OCI-LY1 (cell line): ENCODE results near the gene DNAJC3.

ENCODE experiments used
- H2AFZ ChIP-seq: fragments of 200-600 bp; sonication (generic), shearing (Covaris generic); 2 replicates; pipeline ENCODE4 v1.6.0; 2014; ENCODE audit warnings: antibody characterized with exemption, mild to moderate bottlenecking, low read length
- H3F3A ChIP-seq: fragments of 200-600 bp; sonication (generic), shearing (Covaris generic); 2 replicates; pipeline ENCODE4 v1.6.0; 2014; ENCODE audit warnings: mild to moderate bottlenecking, antibody characterized with exemption, low read length, moderate library complexity; ENCODE audit not compliant: insufficient read depth
- H3K27ac ChIP-seq: fragments of 200-600 bp; sonication (generic); 2 replicates; pipeline ENCODE4 v1.5.1; 2014; ENCODE audit warnings: low read length, mixed run types, mild to moderate bottlenecking, low read depth; ENCODE audit not compliant: poor library complexity, severe bottlenecking
- H3K27me3 ChIP-seq: fragments of 200-600 bp; sonication (generic); 2 replicates; pipeline ENCODE4 v1.6.0; 2014; ENCODE audit warnings: antibody characterized with exemption, mild to moderate bottlenecking, low read length, moderate library complexity; ENCODE audit not compliant: insufficient read depth
- H3K36me3 ChIP-seq: fragments of 200-600 bp; sonication (generic); 2 replicates; pipeline ENCODE4 v1.6.1; 2014; ENCODE audit warnings: mild to moderate bottlenecking, antibody characterized with exemption, low read length, moderate library complexity, mixed read lengths; ENCODE audit not compliant: insufficient read depth
- H3K4me1 ChIP-seq: fragments of 200-600 bp; sonication (generic); 2 replicates; pipeline ENCODE4 v1.5.1; 2014; ENCODE audit warnings: mild to moderate bottlenecking, low read length, moderate library complexity; ENCODE audit not compliant: insufficient read depth, severe bottlenecking
- H3K4me2 ChIP-seq: fragments of 200-600 bp; sonication (generic), shearing (Covaris generic); 2 replicates; pipeline ENCODE4 v1.6.1; 2014; ENCODE audit warnings: low read length
- H3K4me3 ChIP-seq: fragments of 200-600 bp; sonication (generic); 2 replicates; pipeline ENCODE4 v1.5.1; 2014; ENCODE audit warnings: low read length, low read depth, mild to moderate bottlenecking, mixed read lengths; ENCODE audit not compliant: poor library complexity, severe bottlenecking
- H3K79me2 ChIP-seq: fragments of 200-600 bp; shearing (Covaris generic); 2 replicates; pipeline ENCODE4 v1.6.1; 2016; ENCODE audit warnings: mixed run types, low read length, mixed read lengths; ENCODE audit not compliant: insufficient read depth
- H3K9ac ChIP-seq: fragments of 200-600 bp; sonication (generic), shearing (Covaris generic); 2 replicates; pipeline ENCODE4 v1.6.1; 2014; ENCODE audit warnings: mild to moderate bottlenecking, low read length, mixed read lengths
- H3K9me2 ChIP-seq: fragments of 200-600 bp; sonication (generic), shearing (Covaris generic); 2 replicates; pipeline ENCODE4 v1.6.1; 2014; ENCODE audit warnings: low read depth, mild to moderate bottlenecking, low read length, mixed read lengths
- H3K9me3 ChIP-seq: fragments of 200-600 bp; shearing (Covaris generic); 2 replicates; pipeline ENCODE4 v1.6.1; 2014; ENCODE audit warnings: low read length, mixed read lengths
- H4K20me1 ChIP-seq: fragments of 200-600 bp; sonication (generic), shearing (Covaris generic); 2 replicates; pipeline ENCODE4 v1.6.0; 2016; ENCODE audit warnings: mild to moderate bottlenecking, low read length; ENCODE audit not compliant: insufficient read depth
- EZH2 ChIP-seq: fragments of 200-600 bp; sonication (generic), shearing (Covaris generic); IDR thresholded peaks from 2 replicates; pipeline ENCODE4 v1.8.0; 2017; ENCODE audit warnings: borderline replicate concordance, mixed run types, mild to moderate bottlenecking, antibody characterized with exemption, low read length, moderate library complexity, mixed read lengths
- TF ChIP-seq, protein P1 (sequence below): fragments of 200-600 bp; sonication (generic), shearing (Covaris generic); IDR thresholded peaks from 2 replicates; pipeline ENCODE4 v1.5.1; 2017; ENCODE audit warnings: mild to moderate bottlenecking, antibody characterized with exemption, low read length, moderate library complexity, mixed read lengths

DNAJC3 gene

GRCh38 chr13:95677564-95678266 lies 776 bp downstream of the DNAJC3 start:
- peaks cover 10% of the 10 kb centered on the region for H3K9me3 ChIP-seq
- H3K9ac ChIP-seq = peak overlapping the region; percentile 84
- no peaks in the 10 kb centered on the region for H3F3A ChIP-seq
- no peaks in the 10 kb centered on the region for H4K20me1 ChIP-seq
- TF ChIP-seq EZH2 = no peak
- TF ChIP-seq, protein P1, sequence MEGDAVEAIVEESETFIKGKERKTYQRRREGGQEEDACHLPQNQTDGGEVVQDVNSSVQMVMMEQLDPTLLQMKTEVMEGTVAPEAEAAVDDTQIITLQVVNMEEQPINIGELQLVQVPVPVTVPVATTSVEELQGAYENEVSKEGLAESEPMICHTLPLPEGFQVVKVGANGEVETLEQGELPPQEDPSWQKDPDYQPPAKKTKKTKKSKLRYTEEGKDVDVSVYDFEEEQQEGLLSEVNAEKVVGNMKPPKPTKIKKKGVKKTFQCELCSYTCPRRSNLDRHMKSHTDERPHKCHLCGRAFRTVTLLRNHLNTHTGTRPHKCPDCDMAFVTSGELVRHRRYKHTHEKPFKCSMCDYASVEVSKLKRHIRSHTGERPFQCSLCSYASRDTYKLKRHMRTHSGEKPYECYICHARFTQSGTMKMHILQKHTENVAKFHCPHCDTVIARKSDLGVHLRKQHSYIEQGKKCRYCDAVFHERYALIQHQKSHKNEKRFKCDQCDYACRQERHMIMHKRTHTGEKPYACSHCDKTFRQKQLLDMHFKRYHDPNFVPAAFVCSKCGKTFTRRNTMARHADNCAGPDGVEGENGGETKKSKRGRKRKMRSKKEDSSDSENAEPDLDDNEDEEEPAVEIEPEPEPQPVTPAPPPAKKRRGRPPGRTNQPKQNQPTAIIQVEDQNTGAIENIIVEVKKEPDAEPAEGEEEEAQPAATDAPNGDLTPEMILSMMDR = no peak
- peak overlapping the region; percentile 75 for H3K4me3 ChIP-seq
- H3K9me2 ChIP-seq = no peaks in the 10 kb centered on the region
- H2AFZ ChIP-seq = no peak overlapping the region
- peaks cover 40% of the 10 kb centered on the region for H3K4me1 ChIP-seq
- peak overlapping the region; percentile 83 for H3K4me2 ChIP-seq
- H3K27ac ChIP-seq = peak overlapping the region; percentile 13
- H3K79me2 ChIP-seq = peaks cover 54% of the 10 kb centered on the region
- peaks cover 23% of the 10 kb centered on the region for H3K36me3 ChIP-seq
- no peaks in the 10 kb centered on the region for H3K27me3 ChIP-seq

DNA sequence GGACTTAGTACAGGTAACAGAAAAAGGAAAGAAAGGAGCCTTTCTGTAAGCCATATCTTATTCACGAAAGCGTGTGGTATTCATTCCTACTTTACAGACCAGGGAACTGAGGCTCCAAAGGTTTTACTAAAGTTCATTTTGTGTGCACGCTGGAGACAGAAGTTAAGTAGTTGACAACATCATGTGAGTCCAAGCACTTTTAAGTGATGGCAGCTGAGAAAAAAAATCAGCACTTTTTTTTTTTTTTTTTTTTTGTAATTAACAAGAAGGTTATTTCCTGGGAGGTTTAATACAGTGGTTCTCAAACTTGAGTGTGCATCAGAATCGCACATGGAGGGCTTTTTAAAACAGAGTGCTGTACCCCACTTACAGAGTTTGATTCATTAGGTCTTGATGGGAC lies 2.0 kb downstream of the DNAJC3 start:
- Histone ChIP-seq H3K4me2 (peak overlapping the region; percentile 83), H3K4me1 (peaks cover 40% of the 10 kb centered on the region), H3F3A (no peaks in the 10 kb centered on the region), H3K9me2 (no peaks in the 10 kb centered on the region), H3K9ac (peak overlapping the region; percentile 84), H3K79me2 (peaks cover 63% of the 10 kb centered on the region), H4K20me1 (no peaks in the 10 kb centered on the region), H3K9me3 (no peaks in the 10 kb centered on the region; the same call in 1 of the 2 replicates), H3K27me3 (no peaks in the 10 kb centered on the region), H3K27ac (peak overlapping the region; percentile 6), H2AFZ (no peak overlapping the region), H3K36me3 (peaks cover 16% of the 10 kb centered on the region), H3K4me3 (peak overlapping the region; percentile 75)
- TF ChIP-seq, protein P1 = no peak
- no peak for TF ChIP-seq EZH2

DNA sequence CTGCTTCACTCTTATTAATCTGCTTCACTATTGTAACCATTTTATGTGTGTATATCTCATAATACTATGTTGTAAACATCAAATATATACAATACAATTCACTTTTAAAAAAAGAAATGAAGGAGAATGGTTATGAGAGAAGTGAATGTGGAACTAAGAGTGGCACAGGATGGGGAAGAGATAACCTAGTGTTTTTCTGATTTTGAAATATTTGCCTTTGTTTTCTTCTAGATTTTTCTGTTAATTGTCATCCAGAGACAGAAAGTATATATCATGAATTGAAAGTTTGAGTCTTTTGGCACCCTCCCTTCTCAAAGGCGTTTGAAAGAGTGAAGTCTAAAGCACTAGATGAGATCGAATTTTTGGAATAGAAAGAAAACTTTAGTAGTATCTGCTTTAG lies 2.8 kb downstream of the DNAJC3 start:
- Histone ChIP-seq H3K9ac (no peak overlapping the region; the same call in 1 of the 2 replicates), H3K9me2 (no peaks in the 10 kb centered on the region), H3K79me2 (peaks cover 69% of the 10 kb centered on the region), H3K4me3 (peak overlapping the region; percentile 75), H4K20me1 (no peaks in the 10 kb centered on the region), H3F3A (no peaks in the 10 kb centered on the region), H3K36me3 (peaks cover 22% of the 10 kb centered on the region), H3K4me2 (peak overlapping the region; percentile 83), H3K4me1 (peaks cover 39% of the 10 kb centered on the region), H3K9me3 (peaks cover 2% of the 10 kb centered on the region; the same call in 1 of the 2 replicates), H3K27me3 (no peaks in the 10 kb centered on the region), H2AFZ (no peak overlapping the region), H3K27ac (no peak overlapping the region)
- TF ChIP-seq, protein P1 = no peak
- TF ChIP-seq EZH2 = no peak
